ENCODE measurements around the gene YPEL5.

DNA sequence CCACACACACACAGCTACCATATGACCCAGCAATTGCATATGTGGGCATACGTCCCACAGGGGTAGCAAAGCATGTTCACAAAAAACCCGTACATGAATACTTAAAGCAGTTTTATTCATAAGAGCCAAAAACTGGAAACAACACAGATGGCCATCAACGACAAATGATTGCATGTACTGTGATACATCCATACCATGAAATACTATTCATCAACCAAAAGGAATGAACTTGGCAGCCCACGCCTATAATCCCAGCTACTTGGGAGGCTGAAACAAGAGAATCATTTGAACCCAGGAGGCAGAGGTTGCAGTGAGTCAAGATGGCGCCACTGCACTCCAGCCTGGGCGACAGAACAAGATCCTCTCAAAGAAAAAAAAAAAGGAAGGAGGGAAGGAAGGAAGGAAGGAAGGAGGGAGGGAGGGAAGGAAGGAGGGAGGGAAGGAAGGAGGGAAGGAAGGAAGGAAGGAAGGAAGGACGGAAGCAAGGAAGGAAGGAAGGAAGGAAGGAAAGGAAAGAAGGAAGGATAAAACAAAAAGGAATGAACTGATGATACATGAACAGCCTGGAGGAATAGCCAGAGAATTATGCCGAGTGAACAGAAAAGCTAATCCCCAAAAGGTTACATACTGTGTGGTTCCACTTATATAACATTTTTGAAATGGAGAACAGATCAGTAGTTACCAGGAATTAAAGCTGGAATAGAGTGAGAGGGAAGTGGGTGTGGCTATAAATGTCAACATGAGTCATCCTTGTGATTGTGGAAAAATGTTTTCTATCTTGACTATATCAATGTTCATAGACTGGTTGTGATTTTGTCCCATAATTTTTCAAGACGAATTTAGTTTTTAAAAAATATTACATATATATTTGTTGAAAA, 19.6 kb upstream of the YPEL5 start:
- TF ChIP-seq CTCF (IDR thresholded peaks at IDR 0.05) (no peak), EZH2 (IDR thresholded peaks at IDR 0.05) (no peak), EZH2phosphoT487 (IDR thresholded peaks at IDR 0.05) (no peak)

Data from neural progenitor cell (in vitro differentiated cells).